WTC11 (cell line): ENCODE results near the gene GFRAL. TPM values are rescaled to one million over a fixed set of nuclear protein-coding genes. Genes with fewer than 3 reads are reported as not detected.

Experiments
- ATAC-seq: fragments of 200-7000 bp; cut with Tn5 transposase; 2 replicates; pipeline ENCODE4 v1.10.0; 2021; ENCODE audit warnings: mild to moderate bottlenecking, moderate library complexity
- CTCF ChIA-PET: fragments of 300-600 bp; sonication (Branson Sonifier 250); formaldehyde crosslinking; loops from one replicate; lab custom pipeline; 2021; ENCODE audit warnings: antibody characterized with exemption; lab: Charles Lee
- POLR2A ChIA-PET: fragments of 350-600 bp; sonication (Branson Sonifier 250); formaldehyde crosslinking; loops from one replicate; lab custom pipeline; 2021; ENCODE audit warnings: antibody characterized with exemption; lab: Charles Lee
- DNase-seq: peaks from one replicate; pipeline ENCODE4 v3.0.0; 2021; ENCODE audit warnings: low spot score
- H3K27ac Mint-ChIP-seq: 2 replicates; pipeline ENCODE4 v1.8.0; 2021; ENCODE audit warnings: mixed read lengths
- H3K27me3 Mint-ChIP-seq: 2 replicates; pipeline ENCODE4 v1.8.0; 2021; ENCODE audit warnings: low read depth, mild to moderate bottlenecking, moderate library complexity, mixed read lengths
- H3K36me3 Mint-ChIP-seq: 2 replicates; pipeline ENCODE4 v1.8.0; 2021; ENCODE audit warnings: mixed read lengths
- H3K4me1 Mint-ChIP-seq: 2 replicates; pipeline ENCODE4 v1.8.0; 2022; ENCODE audit warnings: mixed read lengths
- H3K4me3 Mint-ChIP-seq: 2 replicates; pipeline ENCODE4 v1.8.0; 2021; ENCODE audit warnings: mild to moderate bottlenecking, moderate library complexity, mixed read lengths
- H3K9me3 Mint-ChIP-seq: 2 replicates; pipeline ENCODE4 v1.8.0; 2021; ENCODE audit warnings: mixed read lengths
- MXD4 ChIP-seq: fragments of 250-450 bp; sonication (Bioruptor Pico); IDR thresholded peaks from 2 replicates; pipeline ENCODE4 v1.8.0; 2021; ENCODE audit warnings: mild to moderate bottlenecking, moderate library complexity, borderline replicate concordance
- NFE2L1 ChIP-seq: sonication (generic); formaldehyde crosslinking; IDR thresholded peaks from 2 replicates; pipeline ENCODE4 v1.8.1; 2023; ENCODE audit warnings: missing genetic modification reagents
- OVOL2 ChIP-seq: fragments of 250-450 bp; sonication (Bioruptor Pico); IDR thresholded peaks from 2 replicates; pipeline ENCODE4 v1.9.0; 2021; ENCODE audit warnings: mild to moderate bottlenecking, borderline replicate concordance
- TCF7 ChIP-seq: sonication (generic); formaldehyde crosslinking; IDR thresholded peaks from 2 replicates; pipeline ENCODE4 v1.8.0; 2022; ENCODE audit warnings: mild to moderate bottlenecking, low read depth, missing genetic modification reagents, moderate library complexity
- ZBTB21 ChIP-seq: sonication (generic); formaldehyde crosslinking; IDR thresholded peaks from 2 replicates; pipeline ENCODE4 v1.8.1; 2023; ENCODE audit warnings: mild to moderate bottlenecking, missing genetic modification reagents, borderline replicate concordance
- ZNF121 ChIP-seq: sonication (generic); formaldehyde crosslinking; IDR thresholded peaks from 2 replicates; pipeline ENCODE4 v1.8.0; 2023; ENCODE audit warnings: missing genetic modification reagents
- ZNF219 ChIP-seq: sonication (generic); formaldehyde crosslinking; IDR thresholded peaks from 2 replicates; pipeline ENCODE4 v1.8.0; 2023; ENCODE audit warnings: missing genetic modification reagents, mild to moderate bottlenecking, borderline replicate concordance
- ZNF232 ChIP-seq: sonication (generic); formaldehyde crosslinking; IDR thresholded peaks from 2 replicates; pipeline ENCODE4 v1.8.0; 2022; ENCODE audit warnings: mild to moderate bottlenecking, missing genetic modification reagents
- ZNF263 ChIP-seq: sonication (generic); formaldehyde crosslinking; IDR thresholded peaks from 2 replicates; pipeline ENCODE4 v1.8.1; 2022; ENCODE audit warnings: low read depth, mild to moderate bottlenecking, moderate library complexity, missing genetic modification reagents
- ZNF317 ChIP-seq: sonication (generic); formaldehyde crosslinking; IDR thresholded peaks from 2 replicates; pipeline ENCODE4 v1.8.1; 2023; ENCODE audit warnings: low read depth, mild to moderate bottlenecking, moderate library complexity, missing genetic modification reagents, borderline replicate concordance
- ZNF416 ChIP-seq: fragments of 250-450 bp; sonication (Bioruptor Pico); IDR thresholded peaks from 2 replicates; pipeline ENCODE4 v1.9.0; 2021; ENCODE audit warnings: mild to moderate bottlenecking, inconsistent platforms
- total RNA-seq: library from RNA; stranded (reverse); gene quantifications from 3 replicates; pipeline ENCODE4 v1.2.3, GENCODE V29; 2021
- TF ChIP-seq, protein P1 (sequence below): sonication (generic); formaldehyde crosslinking; IDR thresholded peaks from 2 replicates; pipeline ENCODE4 v1.8.0; 2022; ENCODE audit warnings: mild to moderate bottlenecking, missing genetic modification reagents
- TF ChIP-seq, protein P2 (sequence below): fragments of 200-600 bp; IDR thresholded peaks from 2 replicates; pipeline ENCODE4 v1.8.0; 2022; ENCODE audit warnings: antibody characterized with exemption
- TF ChIP-seq, protein P3 (sequence below): sonication (generic); formaldehyde crosslinking; IDR thresholded peaks from 2 replicates; pipeline ENCODE4 v1.8.1; 2023; ENCODE audit warnings: mild to moderate bottlenecking, missing genetic modification reagents, moderate library complexity
- TF ChIP-seq, protein P4 (sequence below): sonication (generic); formaldehyde crosslinking; IDR thresholded peaks from 2 replicates; pipeline ENCODE4 v1.8.1; 2022; ENCODE audit warnings: low read depth, mild to moderate bottlenecking, moderate library complexity, missing genetic modification reagents, borderline replicate concordance
- TF ChIP-seq, protein P5 (sequence below): sonication (generic); formaldehyde crosslinking; IDR thresholded peaks from 2 replicates; pipeline ENCODE4 v1.8.1; 2023; ENCODE audit warnings: mild to moderate bottlenecking, moderate library complexity, missing genetic modification reagents
- TF ChIP-seq, protein P6 (sequence below): sonication (generic); formaldehyde crosslinking; IDR thresholded peaks from 2 replicates; pipeline ENCODE4 v1.8.0; 2022; ENCODE audit warnings: mild to moderate bottlenecking, missing genetic modification reagents
- TF ChIP-seq, protein P7 (sequence below): sonication (generic); formaldehyde crosslinking; conservative IDR thresholded peaks from 2 replicates; pipeline ENCODE4 v1.8.1; 2022; ENCODE audit warnings: mild to moderate bottlenecking, missing genetic modification reagents
- TF ChIP-seq, protein P8 (sequence below): fragments of 250-450 bp; sonication (Bioruptor Pico); IDR thresholded peaks from 2 replicates; pipeline ENCODE4 v1.9.0; 2021; ENCODE audit warnings: mild to moderate bottlenecking
- TF ChIP-seq, protein P9 (sequence below): sonication (generic); formaldehyde crosslinking; IDR thresholded peaks from 2 replicates; pipeline ENCODE4 v1.8.1; 2023; ENCODE audit warnings: mild to moderate bottlenecking, missing genetic modification reagents, borderline replicate concordance

GFRAL gene
- total RNA-seq, 1 experiment from 2014 or later = not detected

DNA sequence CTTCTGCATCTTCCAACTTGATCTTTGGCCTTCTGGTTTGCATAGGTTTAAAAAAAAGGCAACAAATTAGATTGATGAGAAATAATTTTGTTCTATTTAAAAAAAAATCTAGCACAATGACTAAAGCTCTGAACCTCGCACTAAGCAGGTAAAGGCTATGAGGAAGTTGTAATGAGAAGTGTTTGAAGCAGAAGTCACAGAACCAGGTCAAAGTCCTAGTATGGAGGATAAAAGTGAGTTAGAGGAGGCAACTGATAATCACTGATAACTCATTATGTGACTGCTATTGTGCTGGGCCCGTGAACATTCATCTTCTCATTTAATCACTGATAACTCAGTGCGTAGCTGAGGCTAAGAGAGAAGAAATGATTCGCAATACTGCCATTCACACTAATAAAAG, 46.1 kb upstream of the GFRAL start:
- ChIA-PET POLR2A (no interaction called here), CTCF (no interaction called here)
- no peaks in the 10 kb centered on the region for H3K9me3 Mint-ChIP-seq
- no peaks in the 10 kb centered on the region for H3K36me3 Mint-ChIP-seq
- H3K4me1 Mint-ChIP-seq = peaks cover 34% of the 10 kb centered on the region
- TF ChIP-seq, protein P1, sequence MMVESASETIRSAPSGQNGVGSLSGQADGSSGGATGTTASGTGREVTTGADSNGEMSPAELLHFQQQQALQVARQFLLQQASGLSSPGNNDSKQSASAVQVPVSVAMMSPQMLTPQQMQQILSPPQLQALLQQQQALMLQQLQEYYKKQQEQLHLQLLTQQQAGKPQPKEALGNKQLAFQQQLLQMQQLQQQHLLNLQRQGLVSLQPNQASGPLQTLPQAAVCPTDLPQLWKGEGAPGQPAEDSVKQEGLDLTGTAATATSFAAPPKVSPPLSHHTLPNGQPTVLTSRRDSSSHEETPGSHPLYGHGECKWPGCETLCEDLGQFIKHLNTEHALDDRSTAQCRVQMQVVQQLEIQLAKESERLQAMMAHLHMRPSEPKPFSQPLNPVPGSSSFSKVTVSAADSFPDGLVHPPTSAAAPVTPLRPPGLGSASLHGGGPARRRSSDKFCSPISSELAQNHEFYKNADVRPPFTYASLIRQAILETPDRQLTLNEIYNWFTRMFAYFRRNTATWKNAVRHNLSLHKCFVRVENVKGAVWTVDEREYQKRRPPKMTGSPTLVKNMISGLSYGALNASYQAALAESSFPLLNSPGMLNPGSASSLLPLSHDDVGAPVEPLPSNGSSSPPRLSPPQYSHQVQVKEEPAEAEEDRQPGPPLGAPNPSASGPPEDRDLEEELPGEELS = no peak
- TF ChIP-seq ZNF317 (CRISPR knock-in tag) (no peak), ZNF121 (no peak), ZBTB21 (CRISPR knock-in tag) (no peak)
- TF ChIP-seq, protein P2, sequence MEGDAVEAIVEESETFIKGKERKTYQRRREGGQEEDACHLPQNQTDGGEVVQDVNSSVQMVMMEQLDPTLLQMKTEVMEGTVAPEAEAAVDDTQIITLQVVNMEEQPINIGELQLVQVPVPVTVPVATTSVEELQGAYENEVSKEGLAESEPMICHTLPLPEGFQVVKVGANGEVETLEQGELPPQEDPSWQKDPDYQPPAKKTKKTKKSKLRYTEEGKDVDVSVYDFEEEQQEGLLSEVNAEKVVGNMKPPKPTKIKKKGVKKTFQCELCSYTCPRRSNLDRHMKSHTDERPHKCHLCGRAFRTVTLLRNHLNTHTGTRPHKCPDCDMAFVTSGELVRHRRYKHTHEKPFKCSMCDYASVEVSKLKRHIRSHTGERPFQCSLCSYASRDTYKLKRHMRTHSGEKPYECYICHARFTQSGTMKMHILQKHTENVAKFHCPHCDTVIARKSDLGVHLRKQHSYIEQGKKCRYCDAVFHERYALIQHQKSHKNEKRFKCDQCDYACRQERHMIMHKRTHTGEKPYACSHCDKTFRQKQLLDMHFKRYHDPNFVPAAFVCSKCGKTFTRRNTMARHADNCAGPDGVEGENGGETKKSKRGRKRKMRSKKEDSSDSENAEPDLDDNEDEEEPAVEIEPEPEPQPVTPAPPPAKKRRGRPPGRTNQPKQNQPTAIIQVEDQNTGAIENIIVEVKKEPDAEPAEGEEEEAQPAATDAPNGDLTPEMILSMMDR = no peak
- TF ChIP-seq, protein P3, sequence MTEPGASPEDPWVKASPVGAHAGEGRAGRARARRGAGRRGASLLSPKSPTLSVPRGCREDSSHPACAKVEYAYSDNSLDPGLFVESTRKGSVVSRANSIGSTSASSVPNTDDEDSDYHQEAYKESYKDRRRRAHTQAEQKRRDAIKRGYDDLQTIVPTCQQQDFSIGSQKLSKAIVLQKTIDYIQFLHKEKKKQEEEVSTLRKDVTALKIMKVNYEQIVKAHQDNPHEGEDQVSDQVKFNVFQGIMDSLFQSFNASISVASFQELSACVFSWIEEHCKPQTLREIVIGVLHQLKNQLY = no peak
- TF ChIP-seq, all 79 proteins: peak for 0
- ATAC-seq (no peak), DNase-seq (no peak)
- no peak overlapping the region for H3K4me3 Mint-ChIP-seq
- H3K27me3 Mint-ChIP-seq = no peaks in the 10 kb centered on the region
- H3K27ac Mint-ChIP-seq = no peak overlapping the region

DNA sequence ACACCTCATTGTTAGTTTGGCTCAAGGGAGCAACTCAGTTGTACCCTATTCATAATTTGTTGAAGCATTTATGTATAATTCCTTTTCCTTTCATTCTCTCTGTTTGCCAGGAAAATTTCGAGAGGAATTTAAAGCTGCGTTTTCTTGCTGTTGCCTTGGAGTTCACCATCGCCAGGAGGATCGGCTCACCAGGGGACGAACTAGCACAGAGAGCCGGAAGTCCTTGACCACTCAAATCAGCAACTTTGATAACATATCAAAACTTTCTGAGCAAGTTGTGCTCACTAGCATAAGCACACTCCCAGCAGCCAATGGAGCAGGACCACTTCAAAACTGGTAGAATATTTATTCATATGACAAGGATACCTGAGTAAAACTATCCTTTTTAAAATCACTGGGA, 45.2 kb upstream of the GFRAL start:
- POLR2A ChIA-PET = no interaction called here
- H3K27me3 Mint-ChIP-seq = no peaks in the 10 kb centered on the region
- no peak for ATAC-seq
- TF ChIP-seq ZNF232 (CRISPR knock-in tag) (no peak), TCF7 (CRISPR knock-in tag) (no peak), NFE2L1 (CRISPR knock-in tag) (no peak), ZNF219 (CRISPR knock-in tag) (no peak), ZNF416 (CRISPR knock-in tag) (no peak), MXD4 (CRISPR knock-in tag) (no peak), OVOL2 (CRISPR knock-in tag) (no peak), ZNF121 (no peak), ZNF263 (CRISPR knock-in tag) (no peak)
- TF ChIP-seq, protein P4, sequence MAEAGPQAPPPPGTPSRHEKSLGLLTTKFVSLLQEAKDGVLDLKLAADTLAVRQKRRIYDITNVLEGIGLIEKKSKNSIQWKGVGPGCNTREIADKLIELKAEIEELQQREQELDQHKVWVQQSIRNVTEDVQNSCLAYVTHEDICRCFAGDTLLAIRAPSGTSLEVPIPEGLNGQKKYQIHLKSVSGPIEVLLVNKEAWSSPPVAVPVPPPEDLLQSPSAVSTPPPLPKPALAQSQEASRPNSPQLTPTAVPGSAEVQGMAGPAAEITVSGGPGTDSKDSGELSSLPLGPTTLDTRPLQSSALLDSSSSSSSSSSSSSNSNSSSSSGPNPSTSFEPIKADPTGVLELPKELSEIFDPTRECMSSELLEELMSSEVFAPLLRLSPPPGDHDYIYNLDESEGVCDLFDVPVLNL (CRISPR knock-in tag) = no peak
- TF ChIP-seq, protein P5, sequence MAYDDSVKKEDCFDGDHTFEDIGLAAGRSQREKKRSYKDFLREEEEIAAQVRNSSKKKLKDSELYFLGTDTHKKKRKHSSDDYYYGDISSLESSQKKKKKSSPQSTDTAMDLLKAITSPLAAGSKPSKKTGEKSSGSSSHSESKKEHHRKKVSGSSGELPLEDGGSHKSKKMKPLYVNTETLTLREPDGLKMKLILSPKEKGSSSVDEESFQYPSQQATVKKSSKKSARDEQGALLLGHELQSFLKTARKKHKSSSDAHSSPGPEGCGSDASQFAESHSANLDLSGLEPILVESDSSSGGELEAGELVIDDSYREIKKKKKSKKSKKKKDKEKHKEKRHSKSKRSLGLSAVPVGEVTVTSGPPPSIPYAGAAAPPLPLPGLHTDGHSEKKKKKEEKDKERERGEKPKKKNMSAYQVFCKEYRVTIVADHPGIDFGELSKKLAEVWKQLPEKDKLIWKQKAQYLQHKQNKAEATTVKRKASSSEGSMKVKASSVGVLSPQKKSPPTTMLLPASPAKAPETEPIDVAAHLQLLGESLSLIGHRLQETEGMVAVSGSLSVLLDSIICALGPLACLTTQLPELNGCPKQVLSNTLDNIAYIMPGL (CRISPR knock-in tag) = no peak
- TF ChIP-seq, protein P6, sequence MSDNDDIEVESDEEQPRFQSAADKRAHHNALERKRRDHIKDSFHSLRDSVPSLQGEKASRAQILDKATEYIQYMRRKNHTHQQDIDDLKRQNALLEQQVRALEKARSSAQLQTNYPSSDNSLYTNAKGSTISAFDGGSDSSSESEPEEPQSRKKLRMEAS (CRISPR knock-in tag) = no peak
- TF ChIP-seq, protein P7, sequence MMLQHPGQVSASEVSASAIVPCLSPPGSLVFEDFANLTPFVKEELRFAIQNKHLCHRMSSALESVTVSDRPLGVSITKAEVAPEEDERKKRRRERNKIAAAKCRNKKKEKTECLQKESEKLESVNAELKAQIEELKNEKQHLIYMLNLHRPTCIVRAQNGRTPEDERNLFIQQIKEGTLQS (CRISPR knock-in tag) = no peak
- TF ChIP-seq, protein P8, sequence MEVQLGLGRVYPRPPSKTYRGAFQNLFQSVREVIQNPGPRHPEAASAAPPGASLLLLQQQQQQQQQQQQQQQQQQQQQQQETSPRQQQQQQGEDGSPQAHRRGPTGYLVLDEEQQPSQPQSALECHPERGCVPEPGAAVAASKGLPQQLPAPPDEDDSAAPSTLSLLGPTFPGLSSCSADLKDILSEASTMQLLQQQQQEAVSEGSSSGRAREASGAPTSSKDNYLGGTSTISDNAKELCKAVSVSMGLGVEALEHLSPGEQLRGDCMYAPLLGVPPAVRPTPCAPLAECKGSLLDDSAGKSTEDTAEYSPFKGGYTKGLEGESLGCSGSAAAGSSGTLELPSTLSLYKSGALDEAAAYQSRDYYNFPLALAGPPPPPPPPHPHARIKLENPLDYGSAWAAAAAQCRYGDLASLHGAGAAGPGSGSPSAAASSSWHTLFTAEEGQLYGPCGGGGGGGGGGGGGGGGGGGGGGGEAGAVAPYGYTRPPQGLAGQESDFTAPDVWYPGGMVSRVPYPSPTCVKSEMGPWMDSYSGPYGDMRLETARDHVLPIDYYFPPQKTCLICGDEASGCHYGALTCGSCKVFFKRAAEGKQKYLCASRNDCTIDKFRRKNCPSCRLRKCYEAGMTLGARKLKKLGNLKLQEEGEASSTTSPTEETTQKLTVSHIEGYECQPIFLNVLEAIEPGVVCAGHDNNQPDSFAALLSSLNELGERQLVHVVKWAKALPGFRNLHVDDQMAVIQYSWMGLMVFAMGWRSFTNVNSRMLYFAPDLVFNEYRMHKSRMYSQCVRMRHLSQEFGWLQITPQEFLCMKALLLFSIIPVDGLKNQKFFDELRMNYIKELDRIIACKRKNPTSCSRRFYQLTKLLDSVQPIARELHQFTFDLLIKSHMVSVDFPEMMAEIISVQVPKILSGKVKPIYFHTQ (CRISPR knock-in tag) = no peak
- TF ChIP-seq, protein P9, sequence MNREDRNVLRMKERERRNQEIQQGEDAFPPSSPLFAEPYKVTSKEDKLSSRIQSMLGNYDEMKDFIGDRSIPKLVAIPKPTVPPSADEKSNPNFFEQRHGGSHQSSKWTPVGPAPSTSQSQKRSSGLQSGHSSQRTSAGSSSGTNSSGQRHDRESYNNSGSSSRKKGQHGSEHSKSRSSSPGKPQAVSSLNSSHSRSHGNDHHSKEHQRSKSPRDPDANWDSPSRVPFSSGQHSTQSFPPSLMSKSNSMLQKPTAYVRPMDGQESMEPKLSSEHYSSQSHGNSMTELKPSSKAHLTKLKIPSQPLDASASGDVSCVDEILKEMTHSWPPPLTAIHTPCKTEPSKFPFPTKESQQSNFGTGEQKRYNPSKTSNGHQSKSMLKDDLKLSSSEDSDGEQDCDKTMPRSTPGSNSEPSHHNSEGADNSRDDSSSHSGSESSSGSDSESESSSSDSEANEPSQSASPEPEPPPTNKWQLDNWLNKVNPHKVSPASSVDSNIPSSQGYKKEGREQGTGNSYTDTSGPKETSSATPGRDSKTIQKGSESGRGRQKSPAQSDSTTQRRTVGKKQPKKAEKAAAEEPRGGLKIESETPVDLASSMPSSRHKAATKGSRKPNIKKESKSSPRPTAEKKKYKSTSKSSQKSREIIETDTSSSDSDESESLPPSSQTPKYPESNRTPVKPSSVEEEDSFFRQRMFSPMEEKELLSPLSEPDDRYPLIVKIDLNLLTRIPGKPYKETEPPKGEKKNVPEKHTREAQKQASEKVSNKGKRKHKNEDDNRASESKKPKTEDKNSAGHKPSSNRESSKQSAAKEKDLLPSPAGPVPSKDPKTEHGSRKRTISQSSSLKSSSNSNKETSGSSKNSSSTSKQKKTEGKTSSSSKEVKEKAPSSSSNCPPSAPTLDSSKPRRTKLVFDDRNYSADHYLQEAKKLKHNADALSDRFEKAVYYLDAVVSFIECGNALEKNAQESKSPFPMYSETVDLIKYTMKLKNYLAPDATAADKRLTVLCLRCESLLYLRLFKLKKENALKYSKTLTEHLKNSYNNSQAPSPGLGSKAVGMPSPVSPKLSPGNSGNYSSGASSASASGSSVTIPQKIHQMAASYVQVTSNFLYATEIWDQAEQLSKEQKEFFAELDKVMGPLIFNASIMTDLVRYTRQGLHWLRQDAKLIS = no peak
- H3K9me3 Mint-ChIP-seq = no peaks in the 10 kb centered on the region
- peaks cover 26% of the 10 kb centered on the region for H3K4me1 Mint-ChIP-seq
- H3K27ac Mint-ChIP-seq = peak overlapping the region; percentile 4; the same call in 1 of the 2 replicates
- no peak for DNase-seq
- no peaks in the 10 kb centered on the region for H3K36me3 Mint-ChIP-seq
- CTCF ChIA-PET = interaction anchor here (1.2 kb wide), 1 partner anchor 11 kb away, joined by 3 read pairs; no protein-coding TSS in a partner anchor
- no peak overlapping the region for H3K4me3 Mint-ChIP-seq
